ENCODE measurements around the gene SLC35B3. TPM values are rescaled to one million over a fixed set of nuclear protein-coding genes. Genes with fewer than 3 reads are reported as not detected.
"Not testable (repeated sequence)": the region's sequence is repeated elsewhere in the genome, so short reads cannot be mapped to it uniquely, and the experiment has no call there.

Gene SLC35B3
- total and polyA plus RNA-seq, 9 of the 15 experiments (the other 6 are each of a cell fraction or from before 2014, with no cell fraction given): 7.6 to 19.1 (median 11.3) TPM

- ChIA-PET POLR2A (no interaction called here), CTCF (ENCODE audit: low intra/inter-chr PET ratio) (no interaction called here)
- Histone ChIP-seq H3K9me3 (replicated peaks; ENCODE audit: control insufficient read depth, insufficient read depth, low read depth, low read length) (no peaks in the 10 kb centered on the region), H3K9ac (ENCODE audit: insufficient read depth in 1 of 2, low read depth in 2 of 2, low read length in 2 of 2) (no peak overlapping the region), H3K27ac (ENCODE audit: extremely low read depth, low read depth, low read length) (no peak overlapping the region), H3K27me3 (ENCODE audit: control insufficient read depth in 2 of 2, insufficient read depth in 2 of 2, low read length in 2 of 2) (no peaks in the 10 kb centered on the region), H4K20me1 (replicated peaks; ENCODE audit: control insufficient read depth, insufficient read depth, low read length) (no peaks in the 10 kb centered on the region), H3K36me3 (ENCODE audit: control insufficient read depth, insufficient read depth, low read length) (peaks cover 47% of the 10 kb centered on the region), H3K79me2 (ENCODE audit: control insufficient read depth, insufficient read depth, low read length) (no peaks in the 10 kb centered on the region), H3K4me2 (ENCODE audit: insufficient read depth, low read length) (no peak overlapping the region), H3K4me1 (replicated peaks in 1 of 2; ENCODE audit: control insufficient read depth in 2 of 2, insufficient read depth in 2 of 2, low read length in 2 of 2) (no peaks in the 10 kb centered on the region), H2AFZ (ENCODE audit: low read depth, low read length) (no peak overlapping the region), H3K9me1 (ENCODE audit: control insufficient read depth, insufficient read depth, low read length) (no peaks in the 10 kb centered on the region), H3K4me3 (no peak overlapping the region)
- no TSS peak for BruUV-seq (replicated peaks)
- no peak for DNase-seq (ENCODE audit: extremely low read depth in 1 of 4, low spot score in 3 of 4)
- TF ChIP-seq MAFK (IDR thresholded peaks at IDR 0.05; ENCODE audit: low read length) (peak; percentile 60), MAFF (IDR thresholded peaks at IDR 0.05; ENCODE audit: low read length) (peak; percentile 76), FOS (IDR thresholded peaks at IDR 0.05; ENCODE audit: extremely low read depth, insufficient read length) (no peak), ZNF316 (IDR thresholded peaks at IDR 0.05) (peak; percentile 90), MAFG (tag; conservative IDR thresholded peaks at IDR 0.05) (peak; percentile 79), MEF2D (tag; conservative IDR thresholded peaks at IDR 0.05; ENCODE audit: low read depth) (no peak), C11orf30 (IDR thresholded peaks at IDR 0.05; ENCODE audit: low read depth) (peak; percentile 80)
- in situ Hi-C loops (cut with MboI) (no loop called here), intact Hi-C loops (cut with micrococcal nuclease) (no loop called here)
- no peak for FAIRE-seq
- 78% methylated on average over 3 of the region's 3 CpGs for WGBS (ENCODE audit: insufficient coverage, low coverage, missing lambda C conversion rate)
- ATAC-seq: no peak
Measured at GRCh38 chr6:8414844-8415243, 20.5 kb downstream of the SLC35B3 start.

GRCh38 chr6:8405946-8406345, 29.4 kb downstream of the SLC35B3 start:
- CTCF ChIA-PET (ENCODE audit: low intra/inter-chr PET ratio); H3K9me1 ChIP-seq (ENCODE audit: control insufficient read depth, insufficient read depth, low read length); H3K36me3 ChIP-seq (ENCODE audit: control insufficient read depth, insufficient read depth, low read length); H2AFZ ChIP-seq (ENCODE audit: low read depth, low read length); H3K9me3 ChIP-seq (replicated peaks; ENCODE audit: control insufficient read depth, insufficient read depth, low read depth, low read length); H3K4me1 ChIP-seq (replicated peaks in 1 of 2; ENCODE audit: control insufficient read depth in 2 of 2, insufficient read depth in 2 of 2, low read length in 2 of 2); H3K4me3 ChIP-seq; H3K27me3 ChIP-seq (ENCODE audit: control insufficient read depth in 2 of 2, insufficient read depth in 2 of 2, low read length in 2 of 2); FAIRE-seq; H3K79me2 ChIP-seq (ENCODE audit: control insufficient read depth, insufficient read depth, low read length); DNase-seq (ENCODE audit: extremely low read depth in 1 of 4, low spot score in 3 of 4); H3K9ac ChIP-seq (ENCODE audit: insufficient read depth in 1 of 2, low read depth in 2 of 2, low read length in 2 of 2); in situ Hi-C loops (cut with MboI); intact Hi-C loops (cut with micrococcal nuclease); BruUV-seq (replicated peaks); H3K4me2 ChIP-seq (ENCODE audit: insufficient read depth, low read length); H3K27ac ChIP-seq (ENCODE audit: extremely low read depth, low read depth, low read length); ATAC-seq; H4K20me1 ChIP-seq (replicated peaks; ENCODE audit: control insufficient read depth, insufficient read depth, low read length); TF ChIP-seq ATF3 (CRISPR knock-in tag; conservative IDR thresholded peaks at IDR 0.05): not testable (repeated sequence)
- POLR2A ChIA-PET: interaction anchor here (1.1 kb wide), 1 partner anchor 27 kb away, joined by 4 read pairs; no protein-coding TSS in a partner anchor
- 2% methylated on average over 4 of the region's 4 CpGs for WGBS (ENCODE audit: insufficient coverage, low coverage, missing lambda C conversion rate)
- TF ChIP-seq FOSL1 (tag; conservative IDR thresholded peaks at IDR 0.05): 0 out of 2 replicates have a peak, but pooled peaks have one; percentile 20
- peak; percentile 54 for TF ChIP-seq ATF3 (IDR thresholded peaks at IDR 0.05)

Measured in K562 (cell line).